PFSK-1 (cell line): ENCODE data around the gene CAMK4.

Experiments used
- FOXP2 ChIP-seq: optimal IDR thresholded peaks from 2 replicates; pipeline ENCODE3; 2011; ENCODE audit warnings: borderline replicate concordance, control low read depth, inconsistent platforms; ENCODE audit not compliant: insufficient read depth; ENCODE audit errors: extremely low read length, extremely low read depth
- POLR2AphosphoS5 ChIP-seq: IDR thresholded peaks from 2 replicates; pipeline ENCODE4 v1.6.1; 2012; ENCODE audit warnings: low read depth, mild to moderate bottlenecking, control low read depth, low read length, moderate library complexity
- SIN3A ChIP-seq: IDR thresholded peaks from 2 replicates; pipeline ENCODE4 v1.6.1; 2012; ENCODE audit warnings: mild to moderate bottlenecking, low read length, moderate library complexity, borderline replicate concordance; ENCODE audit not compliant: insufficient read depth
- TAF1 ChIP-seq: IDR thresholded peaks from 2 replicates; pipeline ENCODE4 v1.6.1; 2012; ENCODE audit warnings: low read length, control low read depth, borderline replicate concordance; ENCODE audit not compliant: insufficient read depth
- TF ChIP-seq, protein P1 (sequence below), 2 experiments: IDR thresholded peaks; 2 replicates each; pipeline versions ENCODE4 v1.6.1 to v1.8.0; 2011 to 2012; ENCODE audit warnings: low read depth in 2 of 2, low read length in 2 of 2, control low read depth in 1 of 2, inconsistent platforms in 1 of 2, mild to moderate bottlenecking in 1 of 2, moderate library complexity in 1 of 2; ENCODE audit not compliant: insufficient read depth in 1 of 2

The CAMK4 gene

GRCh38 chr5:111528056-111528455 lies 303.9 kb downstream of the CAMK4 start:
- TF ChIP-seq TAF1 (no peak), POLR2AphosphoS5 (no peak), FOXP2 (no peak), SIN3A (no peak)
- TF ChIP-seq, protein P1, sequence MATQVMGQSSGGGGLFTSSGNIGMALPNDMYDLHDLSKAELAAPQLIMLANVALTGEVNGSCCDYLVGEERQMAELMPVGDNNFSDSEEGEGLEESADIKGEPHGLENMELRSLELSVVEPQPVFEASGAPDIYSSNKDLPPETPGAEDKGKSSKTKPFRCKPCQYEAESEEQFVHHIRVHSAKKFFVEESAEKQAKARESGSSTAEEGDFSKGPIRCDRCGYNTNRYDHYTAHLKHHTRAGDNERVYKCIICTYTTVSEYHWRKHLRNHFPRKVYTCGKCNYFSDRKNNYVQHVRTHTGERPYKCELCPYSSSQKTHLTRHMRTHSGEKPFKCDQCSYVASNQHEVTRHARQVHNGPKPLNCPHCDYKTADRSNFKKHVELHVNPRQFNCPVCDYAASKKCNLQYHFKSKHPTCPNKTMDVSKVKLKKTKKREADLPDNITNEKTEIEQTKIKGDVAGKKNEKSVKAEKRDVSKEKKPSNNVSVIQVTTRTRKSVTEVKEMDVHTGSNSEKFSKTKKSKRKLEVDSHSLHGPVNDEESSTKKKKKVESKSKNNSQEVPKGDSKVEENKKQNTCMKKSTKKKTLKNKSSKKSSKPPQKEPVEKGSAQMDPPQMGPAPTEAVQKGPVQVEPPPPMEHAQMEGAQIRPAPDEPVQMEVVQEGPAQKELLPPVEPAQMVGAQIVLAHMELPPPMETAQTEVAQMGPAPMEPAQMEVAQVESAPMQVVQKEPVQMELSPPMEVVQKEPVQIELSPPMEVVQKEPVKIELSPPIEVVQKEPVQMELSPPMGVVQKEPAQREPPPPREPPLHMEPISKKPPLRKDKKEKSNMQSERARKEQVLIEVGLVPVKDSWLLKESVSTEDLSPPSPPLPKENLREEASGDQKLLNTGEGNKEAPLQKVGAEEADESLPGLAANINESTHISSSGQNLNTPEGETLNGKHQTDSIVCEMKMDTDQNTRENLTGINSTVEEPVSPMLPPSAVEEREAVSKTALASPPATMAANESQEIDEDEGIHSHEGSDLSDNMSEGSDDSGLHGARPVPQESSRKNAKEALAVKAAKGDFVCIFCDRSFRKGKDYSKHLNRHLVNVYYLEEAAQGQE (IDR thresholded peaks at IDR 0.05; ENCODE audit: insufficient read depth in 1 of 2, low read depth in 2 of 2, low read length in 2 of 2): no peak

GRCh38 chr5:111530298-111530740 lies 306.1 kb downstream of the CAMK4 start:
- TF ChIP-seq FOXP2: peak; percentile 80
- TF ChIP-seq, protein P1 (IDR thresholded peaks at IDR 0.05; ENCODE audit: insufficient read depth in 1 of 2, low read depth in 2 of 2, low read length in 2 of 2): no peak

- TF ChIP-seq FOXP2 (no peak), POLR2AphosphoS5 (no peak)
- TF ChIP-seq, protein P1 (IDR thresholded peaks at IDR 0.05; ENCODE audit: insufficient read depth in 1 of 2, low read depth in 2 of 2, low read length in 2 of 2): no peak
Observed at GRCh38 chr5:111532886-111533582, 308.9 kb downstream of the CAMK4 start.

DNA sequence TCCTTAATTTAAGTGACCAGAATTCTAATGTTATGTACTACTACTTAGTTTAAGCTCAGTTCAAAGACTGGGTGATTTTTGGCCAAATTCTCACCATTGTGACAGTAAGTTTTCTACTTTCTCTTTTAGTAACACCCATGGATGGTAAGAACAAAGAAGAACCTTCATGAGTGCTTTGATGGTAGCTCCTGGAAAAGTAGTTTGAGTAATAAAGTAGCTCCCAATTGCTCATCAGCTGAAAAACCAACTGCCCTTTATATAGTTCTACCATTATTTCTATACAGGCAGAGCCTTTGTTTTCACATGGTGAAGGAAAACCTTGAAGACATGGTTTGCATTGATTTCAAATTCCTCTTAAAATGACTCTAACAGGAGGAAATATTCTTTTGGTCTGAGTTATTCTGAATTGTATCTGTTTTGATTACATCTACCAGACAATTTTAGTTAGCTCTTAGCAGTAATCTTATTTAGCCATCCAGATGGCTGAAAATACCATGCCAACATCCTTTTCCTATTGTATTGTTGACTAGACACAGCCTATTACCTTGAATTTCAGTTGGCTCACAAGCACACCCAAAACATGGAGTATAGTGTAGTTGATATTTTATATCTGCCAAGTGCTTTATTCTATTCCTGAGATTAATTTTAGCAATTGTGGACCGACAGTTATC lies 311.8 kb downstream of the CAMK4 start:
- TF ChIP-seq POLR2AphosphoS5: no peak
- no peak for TF ChIP-seq TAF1
- TF ChIP-seq, protein P1 (IDR thresholded peaks at IDR 0.05; ENCODE audit: insufficient read depth in 1 of 2, low read depth in 2 of 2, low read length in 2 of 2): no peak
- TF ChIP-seq FOXP2: no peak
